Measurements from ENCODE around the gene TSSK1B.
A peak's percentile ranks its signal among the peaks of the same experiment; 100 is the strongest.
"Not testable (repeated sequence)": the region's sequence is repeated elsewhere in the genome, so short reads cannot be mapped to it uniquely, and the experiment has no call there.

The TSSK1B gene

GRCh38 chr5:113434889-113435288 lies at the start of gene TSSK1B:
TSSK1B (minus strand) TSS chr5:113434989; CDS start chr5:113434839, 150 bp downstream.
- no peak for DNase-seq

- no peak for DNase-seq
Observed at GRCh38 chr5:113480243-113480642, 45.5 kb upstream of the TSSK1B start.

- DNase-seq: no peak
Observed at GRCh38 chr5:113478691-113479090, 43.9 kb upstream of the TSSK1B start.

- no peak for DNase-seq
Observed at GRCh38 chr5:113474100-113474728, 39.4 kb upstream of the TSSK1B start.

- no peak for DNase-seq
Observed at GRCh38 chr5:113463032-113463431, 28.2 kb upstream of the TSSK1B start.

- DNase-seq: not testable (repeated sequence)
Observed at GRCh38 chr5:113457106-113457505, 22.3 kb upstream of the TSSK1B start.

- no peak for DNase-seq
Observed at GRCh38 chr5:113452941-113453340, 18.2 kb upstream of the TSSK1B start.

- peak; percentile 7 for DNase-seq
Observed at GRCh38 chr5:113451797-113452196, 17.0 kb upstream of the TSSK1B start.

GRCh38 chr5:113450929-113451328 lies 16.1 kb upstream of the TSSK1B start:
- DNase-seq: no peak

GRCh38 chr5:113450462-113450861 lies 15.7 kb upstream of the TSSK1B start:
- no peak for DNase-seq

- DNase-seq: no peak
Observed at GRCh38 chr5:113448252-113448651, 13.5 kb upstream of the TSSK1B start.

- DNase-seq: peak; percentile 19
Observed at GRCh38 chr5:113447498-113448050, 12.8 kb upstream of the TSSK1B start.

GRCh38 chr5:113446358-113446927 lies 11.7 kb upstream of the TSSK1B start:
- no peak for DNase-seq

- no peak for DNase-seq
Observed at GRCh38 chr5:113437111-113437510, 2.3 kb upstream of the TSSK1B start.

- no peak for DNase-seq
Observed at GRCh38 chr5:113435575-113435974, 786 bp upstream of the TSSK1B start.

GRCh38 chr5:113433862-113434612 lies 752 bp downstream of the TSSK1B start:
- DNase-seq: no peak

GRCh38 chr5:113433071-113433470 lies 1.7 kb downstream of the TSSK1B start:
- DNase-seq: no peak

- DNase-seq: no peak
Observed at GRCh38 chr5:113427871-113428574, 6.8 kb downstream of the TSSK1B start.

- no peak for DNase-seq
Observed at GRCh38 chr5:113425909-113426308, 8.9 kb downstream of the TSSK1B start.

GRCh38 chr5:113421693-113422092 lies 13.1 kb downstream of the TSSK1B start:
- DNase-seq: no peak

GRCh38 chr5:113405530-113405929 lies 29.3 kb downstream of the TSSK1B start:
- DNase-seq: no peak

- no peak for DNase-seq
Observed at GRCh38 chr5:113404269-113404668, 30.5 kb downstream of the TSSK1B start.

- DNase-seq: not testable (repeated sequence)
Observed at GRCh38 chr5:113397986-113398385, 36.8 kb downstream of the TSSK1B start.
